Measurements from ENCODE around the gene DPH3. TPM values are rescaled to one million over a fixed set of nuclear protein-coding genes. Genes with fewer than 3 reads are reported as not detected.
"Not testable (repeated sequence)": the region's sequence is repeated elsewhere in the genome, so short reads cannot be mapped to it uniquely, and the experiment has no call there.

DPH3 gene
- 10 to 100 TPM; 16.7 to 19.8 TPM for total RNA-seq

DNA sequence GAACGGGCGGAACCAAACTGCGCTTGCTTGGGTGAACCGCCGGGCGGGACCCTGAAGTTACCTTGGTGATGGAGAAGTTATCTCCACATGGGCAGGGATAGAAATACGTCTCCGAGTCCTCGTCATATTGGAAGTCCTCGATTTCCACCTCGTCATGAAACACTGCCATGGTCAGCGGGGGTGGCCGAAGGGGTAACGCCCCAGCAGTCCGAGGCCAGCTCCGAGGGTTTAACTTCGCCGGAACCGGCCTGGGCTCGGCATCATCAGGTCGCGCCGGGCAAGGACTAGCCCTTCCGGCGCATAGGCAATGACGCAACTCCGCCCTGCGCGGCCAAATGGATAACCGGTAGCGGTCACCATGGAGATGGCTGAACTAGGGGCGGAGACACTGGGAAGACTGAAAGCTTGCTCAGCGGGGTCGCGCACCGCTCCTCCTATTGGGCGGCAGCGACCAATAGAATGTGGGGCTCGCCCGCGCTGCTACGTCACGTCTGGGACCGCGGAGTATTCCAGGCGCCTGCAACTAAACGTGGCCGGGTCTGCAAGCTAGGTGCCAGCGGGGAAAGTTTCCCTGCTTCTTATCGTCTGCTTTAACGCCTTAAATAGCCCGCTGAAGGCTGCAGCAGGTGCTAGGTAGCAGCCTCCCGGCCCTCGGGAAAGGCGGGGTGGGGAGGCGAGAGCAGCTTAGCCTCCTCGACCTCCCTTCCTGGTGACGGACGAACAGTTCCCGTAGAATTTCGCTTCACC is at the start of gene DPH3, which contains the start of gene OXNAD1:
Gene DPH3 (minus strand): TSS at position 236 of the 747 bp plus-strand sequence. CDS start 67 bp downstream, at position 169.
Gene OXNAD1 (plus strand): TSS at position 505 of the 747 bp plus-strand sequence. CDS start 5,741 bp downstream, outside the sequence.
- no peaks in the 10 kb centered on the region for H3K9me3 Mint-ChIP-seq
- DNase-seq, result peak; percentile 99
- peak within 1 kb of the TSS; percentile 96 for H3K4me3 Mint-ChIP-seq
- H3K4me1 Mint-ChIP-seq, result peaks cover 42% of the 10 kb centered on the region
- no peaks in the 10 kb centered on the region for H3K27me3 Mint-ChIP-seq
- POLR2A ChIA-PET, result interaction anchor here (0.9 to 3.4 kb wide), 25 partner anchors 9 to 1478 kb away, joined by 3 to 26 read pairs (median 4); partner anchors contain the start of genes CAPN7, NR2C2, PLCL2 and RFTN1
- CTCF ChIA-PET, result interaction anchor here (0.6 to 7.8 kb wide), 16 partner anchors 9 to 1664 kb away, joined by 3 to 75 read pairs (median 6); no protein-coding TSS in a partner anchor
- peaks cover 11% of the 10 kb centered on the region for H3K36me3 Mint-ChIP-seq (ENCODE audit: low read depth)
- peak within 1 kb of the TSS; percentile 93 for H3K27ac Mint-ChIP-seq

DNA sequence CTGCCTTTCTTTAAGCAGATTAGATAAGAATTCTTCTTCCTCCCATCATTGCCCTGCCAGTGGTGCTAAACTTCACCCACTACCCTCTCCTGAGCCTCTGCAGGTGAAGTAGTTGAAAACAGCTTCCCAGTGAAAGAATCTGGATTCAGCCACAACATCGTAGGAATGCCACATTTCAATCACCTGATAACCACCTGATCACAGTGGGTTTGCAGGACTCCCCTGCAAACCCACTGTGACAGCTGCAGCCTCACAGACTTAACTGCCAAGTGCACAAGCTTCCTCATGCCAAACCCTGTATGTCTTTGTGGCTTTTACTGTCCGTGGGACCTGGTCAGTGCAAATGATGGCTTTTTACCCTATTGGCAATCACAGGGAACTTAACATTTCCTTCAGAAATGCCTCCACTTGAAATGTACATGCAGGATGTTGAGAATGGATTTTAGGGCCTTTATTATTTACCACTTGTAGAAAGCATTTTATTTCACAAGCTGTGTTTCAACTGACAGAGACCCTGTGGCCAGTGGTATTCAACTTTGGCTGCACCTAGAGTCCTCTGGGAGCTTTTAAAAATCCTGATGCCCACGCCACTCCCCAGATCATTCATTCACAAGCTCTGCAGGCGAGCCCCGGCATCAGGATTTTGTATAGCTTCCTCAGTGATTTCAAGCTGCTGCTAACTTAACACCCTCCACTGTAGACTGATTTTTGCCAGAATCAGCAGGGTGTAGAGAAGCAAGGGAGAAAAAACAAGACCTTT is 49.3 kb upstream of the DPH3 start:
- Mint-ChIP-seq H3K9me3 (no peaks in the 10 kb centered on the region), H3K27ac (peak overlapping the region; percentile 23), H3K27me3 (no peaks in the 10 kb centered on the region), H3K4me3 (no peak overlapping the region), H3K36me3 (ENCODE audit: low read depth) (peaks cover 74% of the 10 kb centered on the region), H3K4me1 (peaks cover 90% of the 10 kb centered on the region)
- ChIA-PET POLR2A (interaction anchor here (1.0 to 4.2 kb wide), 7 partner anchors 10 to 198 kb away, joined by 3 to 29 read pairs (median 8); no protein-coding TSS in a partner anchor), CTCF (interaction anchor here (1.2 to 11.3 kb wide), 4 partner anchors 9 to 48 kb away, joined by 3 to 163 read pairs (median 24); partner anchors contain the start of genes DPH3 and OXNAD1)
- no peak for DNase-seq

DNA sequence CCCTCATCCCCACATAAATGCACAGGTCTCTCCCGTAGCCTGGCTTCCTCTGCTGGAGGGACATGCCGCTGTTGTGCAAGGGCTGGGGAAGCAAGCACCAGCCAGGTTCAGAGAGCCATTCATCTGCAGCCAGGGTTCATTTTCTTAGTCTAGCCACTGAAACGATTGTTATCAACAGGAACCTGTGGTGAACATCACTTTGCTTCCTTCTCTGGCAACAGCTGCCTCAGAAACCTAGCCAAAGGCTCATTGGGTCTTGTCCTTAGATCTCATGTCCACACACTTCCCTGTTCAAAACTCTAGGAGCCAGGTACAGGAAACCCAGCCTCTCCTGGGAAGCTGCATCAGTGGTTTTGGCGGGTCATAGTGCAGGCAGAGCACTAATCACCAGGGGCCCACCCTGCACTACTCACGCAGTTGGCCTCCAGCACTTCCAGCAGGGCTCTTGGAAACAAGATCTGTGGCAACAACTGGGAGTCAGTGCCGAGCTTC is 47.3 kb upstream of the DPH3 start:
- no peaks in the 10 kb centered on the region for H3K9me3 Mint-ChIP-seq
- CTCF ChIA-PET, result interaction anchor here (0.6 to 11.3 kb wide), 5 partner anchors 17 to 529 kb away, joined by 3 to 163 read pairs (median 5); partner anchors contain the start of genes DPH3 and OXNAD1
- POLR2A ChIA-PET, result interaction anchor here (0.8 to 4.2 kb wide), 12 partner anchors 8 to 530 kb away, joined by 3 to 29 read pairs (median 4); partner anchors contain the start of genes DPH3 and OXNAD1
- H3K4me1 Mint-ChIP-seq, result peaks cover 87% of the 10 kb centered on the region
- peak overlapping the region; percentile 87 for H3K27ac Mint-ChIP-seq
- peak; percentile 71 for DNase-seq
- peaks cover 72% of the 10 kb centered on the region for H3K36me3 Mint-ChIP-seq (ENCODE audit: low read depth)
- no peaks in the 10 kb centered on the region for H3K27me3 Mint-ChIP-seq
- peak overlapping the region; percentile 54 for H3K4me3 Mint-ChIP-seq

DNA sequence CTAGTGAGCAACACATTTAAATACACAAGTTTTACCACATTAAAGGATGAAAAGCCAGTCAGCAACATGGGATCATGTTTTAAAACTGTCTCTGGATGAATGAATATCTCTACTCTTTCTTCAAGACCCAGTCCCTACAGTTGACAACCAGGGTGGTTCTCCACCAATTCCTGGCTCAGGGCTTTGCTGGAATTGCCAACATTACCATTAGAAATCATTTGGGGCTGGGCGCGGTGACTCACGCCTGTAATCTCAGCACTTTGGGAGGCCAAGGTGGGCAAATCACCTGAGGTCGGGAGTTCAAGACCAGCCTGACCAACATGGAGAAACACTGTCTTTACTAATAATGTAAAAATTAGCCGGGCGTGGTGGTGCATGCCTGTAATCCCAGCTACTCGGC is 45.7 kb upstream of the DPH3 start:
- POLR2A ChIA-PET, H3K9me3 Mint-ChIP-seq, DNase-seq, H3K27me3 Mint-ChIP-seq, H3K4me3 Mint-ChIP-seq: not testable (repeated sequence)
- H3K36me3 Mint-ChIP-seq (ENCODE audit: low read depth), result peaks cover 72% of the 10 kb centered on the region
- CTCF ChIA-PET, result interaction anchor here (11.3 kb wide), 1 partner anchor 20 kb away, joined by 163 read pairs; no protein-coding TSS in a partner anchor
- peaks cover 88% of the 10 kb centered on the region for H3K4me1 Mint-ChIP-seq
- H3K27ac Mint-ChIP-seq, result peak overlapping the region; percentile 96

DNA sequence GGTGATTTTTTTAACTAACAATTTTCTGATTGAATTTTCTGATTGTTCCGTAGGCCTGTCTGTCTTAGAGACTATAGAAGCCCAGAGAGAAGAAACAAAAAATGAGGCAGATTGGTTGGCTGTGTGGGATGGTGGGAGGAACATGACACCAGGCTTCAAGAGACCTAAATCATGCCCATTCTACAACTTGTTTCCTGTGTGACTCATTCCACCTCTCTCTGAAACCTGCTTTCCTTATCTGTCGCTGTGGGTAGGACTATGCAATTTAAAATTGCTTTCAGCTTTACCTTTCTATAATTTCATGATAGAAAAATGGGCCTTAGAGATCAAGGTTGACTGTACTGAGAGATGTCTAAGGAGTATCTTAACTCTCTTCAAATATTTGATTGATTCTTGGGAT is 44.8 kb upstream of the DPH3 start:
- H3K36me3 Mint-ChIP-seq (ENCODE audit: low read depth), result peaks cover 76% of the 10 kb centered on the region
- peak; percentile 65 for DNase-seq
- H3K9me3 Mint-ChIP-seq, result no peaks in the 10 kb centered on the region
- no peaks in the 10 kb centered on the region for H3K27me3 Mint-ChIP-seq
- H3K4me3 Mint-ChIP-seq, result peak overlapping the region; percentile 63
- ChIA-PET CTCF (interaction anchor here (1.0 kb wide), 1 partner anchor 21 kb away, joined by 3 read pairs; no protein-coding TSS in a partner anchor), POLR2A (interaction anchor here (1.7 kb wide), 1 partner anchor 9 kb away, joined by 7 read pairs; no protein-coding TSS in a partner anchor)
- peaks cover 91% of the 10 kb centered on the region for H3K4me1 Mint-ChIP-seq
- peak overlapping the region; percentile 96 for H3K27ac Mint-ChIP-seq

DNA sequence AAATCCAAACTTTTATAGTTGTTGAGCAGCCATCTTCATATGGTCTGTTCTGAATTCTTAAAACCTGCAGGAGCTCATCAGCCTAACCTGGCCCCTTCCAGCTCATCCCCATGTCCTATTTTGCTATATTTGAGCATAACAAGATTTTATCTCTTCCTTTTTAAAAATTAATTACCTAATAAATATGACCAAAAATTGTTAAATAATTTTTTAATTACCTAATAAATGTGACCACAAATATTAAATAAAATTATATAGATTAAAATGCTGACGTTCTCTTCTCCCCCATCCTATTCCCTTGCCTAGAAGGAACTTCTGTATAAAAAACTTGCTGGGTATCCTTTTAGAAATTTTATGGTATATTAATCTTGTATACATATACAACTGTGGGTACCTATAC is 44.0 kb upstream of the DPH3 start:
- Mint-ChIP-seq H3K36me3 (ENCODE audit: low read depth) (peaks cover 79% of the 10 kb centered on the region), H3K27me3 (no peaks in the 10 kb centered on the region), H3K4me1 (peaks cover 89% of the 10 kb centered on the region), H3K4me3 (no peak overlapping the region), H3K9me3 (no peaks in the 10 kb centered on the region), H3K27ac (peak overlapping the region; percentile 6)
- no peak for DNase-seq
- ChIA-PET CTCF (interaction anchor here (3.5 kb wide), 1 partner anchor 19 kb away, joined by 32 read pairs; no protein-coding TSS in a partner anchor), POLR2A (interaction anchor here (1.0 to 2.4 kb wide), 4 partner anchors 8 to 54 kb away, joined by 3 to 14 read pairs (median 6); no protein-coding TSS in a partner anchor)

DNA sequence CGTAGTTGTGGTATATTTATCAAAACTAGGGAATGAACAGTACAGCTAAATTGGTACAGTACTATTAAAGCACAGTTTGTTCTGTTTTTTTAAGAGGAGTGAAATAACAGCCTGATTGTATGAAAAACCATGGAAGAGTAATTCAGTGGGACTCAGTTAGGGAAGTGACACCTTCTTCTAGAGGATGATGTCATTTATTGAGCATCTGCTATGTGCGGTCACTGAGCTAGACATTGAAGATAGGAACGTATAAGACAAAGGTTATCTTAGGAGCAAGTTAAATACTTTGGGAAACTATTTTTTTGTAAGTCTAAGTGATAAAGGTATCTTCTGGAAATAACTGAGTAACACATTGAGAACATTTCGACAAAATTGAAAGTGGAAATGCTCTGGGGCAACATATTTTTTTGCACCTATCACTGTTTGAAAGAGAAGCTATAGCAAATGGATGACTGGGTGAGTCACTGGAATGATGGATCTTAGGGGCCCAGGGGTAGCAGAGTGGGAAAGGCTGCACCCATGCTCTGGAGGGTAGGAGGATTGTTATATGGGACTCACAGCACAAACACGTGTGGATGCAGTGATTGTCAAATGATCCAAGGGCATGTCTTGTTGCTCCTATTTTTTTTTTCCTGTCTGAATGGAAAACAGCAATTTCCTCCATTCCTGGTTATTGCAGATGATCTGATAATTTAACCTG is 43.2 kb upstream of the DPH3 start:
- CTCF ChIA-PET, result interaction anchor here (3.5 kb wide), 1 partner anchor 18 kb away, joined by 32 read pairs; no protein-coding TSS in a partner anchor
- POLR2A ChIA-PET, result interaction anchor here (1.0 to 2.4 kb wide), 3 partner anchors 18 to 53 kb away, joined by 3 to 14 read pairs (median 5); no protein-coding TSS in a partner anchor
- no peaks in the 10 kb centered on the region for H3K9me3 Mint-ChIP-seq
- H3K27me3 Mint-ChIP-seq, result no peaks in the 10 kb centered on the region
- no peak overlapping the region for H3K4me3 Mint-ChIP-seq
- peaks cover 89% of the 10 kb centered on the region for H3K4me1 Mint-ChIP-seq
- H3K36me3 Mint-ChIP-seq (ENCODE audit: low read depth), result peaks cover 78% of the 10 kb centered on the region
- no peak for DNase-seq
- H3K27ac Mint-ChIP-seq, result peak overlapping the region; percentile 51

DNA sequence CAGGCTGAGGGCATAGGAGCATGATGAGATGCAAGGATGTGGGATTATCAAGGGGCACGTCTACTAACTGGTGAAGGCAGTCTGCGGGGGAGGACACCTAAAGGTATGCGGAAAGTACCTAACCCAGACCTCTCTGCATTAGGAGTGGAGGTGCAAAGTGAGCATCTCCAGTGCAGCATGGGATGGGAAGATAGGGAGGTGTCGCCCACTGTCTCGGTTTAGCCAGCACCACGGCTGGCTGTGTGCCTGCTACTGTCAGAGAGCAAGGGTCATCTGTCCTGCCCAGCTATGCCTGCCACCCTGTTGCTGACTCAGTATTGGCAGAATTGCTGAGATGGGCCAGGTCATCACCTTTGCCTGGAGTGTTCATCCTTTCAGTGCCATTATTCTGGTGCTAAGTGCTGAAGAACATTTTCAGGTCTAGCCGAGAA is 40.4 kb upstream of the DPH3 start:
- ChIA-PET POLR2A (interaction anchor here (1.0 to 3.4 kb wide), 6 partner anchors 9 to 207 kb away, joined by 3 to 24 read pairs (median 6); partner anchors contain the start of genes DPH3 and OXNAD1), CTCF (interaction anchor here (1.1 to 2.2 kb wide), 5 partner anchors 10 to 37 kb away, joined by 3 to 11 read pairs (median 5); no protein-coding TSS in a partner anchor)
- Mint-ChIP-seq H3K27ac (peak overlapping the region; percentile 58), H3K9me3 (no peaks in the 10 kb centered on the region), H3K36me3 (ENCODE audit: low read depth) (peaks cover 83% of the 10 kb centered on the region), H3K4me1 (peaks cover 94% of the 10 kb centered on the region), H3K4me3 (no peak overlapping the region), H3K27me3 (no peaks in the 10 kb centered on the region)
- peak; percentile 36 for DNase-seq

DNA sequence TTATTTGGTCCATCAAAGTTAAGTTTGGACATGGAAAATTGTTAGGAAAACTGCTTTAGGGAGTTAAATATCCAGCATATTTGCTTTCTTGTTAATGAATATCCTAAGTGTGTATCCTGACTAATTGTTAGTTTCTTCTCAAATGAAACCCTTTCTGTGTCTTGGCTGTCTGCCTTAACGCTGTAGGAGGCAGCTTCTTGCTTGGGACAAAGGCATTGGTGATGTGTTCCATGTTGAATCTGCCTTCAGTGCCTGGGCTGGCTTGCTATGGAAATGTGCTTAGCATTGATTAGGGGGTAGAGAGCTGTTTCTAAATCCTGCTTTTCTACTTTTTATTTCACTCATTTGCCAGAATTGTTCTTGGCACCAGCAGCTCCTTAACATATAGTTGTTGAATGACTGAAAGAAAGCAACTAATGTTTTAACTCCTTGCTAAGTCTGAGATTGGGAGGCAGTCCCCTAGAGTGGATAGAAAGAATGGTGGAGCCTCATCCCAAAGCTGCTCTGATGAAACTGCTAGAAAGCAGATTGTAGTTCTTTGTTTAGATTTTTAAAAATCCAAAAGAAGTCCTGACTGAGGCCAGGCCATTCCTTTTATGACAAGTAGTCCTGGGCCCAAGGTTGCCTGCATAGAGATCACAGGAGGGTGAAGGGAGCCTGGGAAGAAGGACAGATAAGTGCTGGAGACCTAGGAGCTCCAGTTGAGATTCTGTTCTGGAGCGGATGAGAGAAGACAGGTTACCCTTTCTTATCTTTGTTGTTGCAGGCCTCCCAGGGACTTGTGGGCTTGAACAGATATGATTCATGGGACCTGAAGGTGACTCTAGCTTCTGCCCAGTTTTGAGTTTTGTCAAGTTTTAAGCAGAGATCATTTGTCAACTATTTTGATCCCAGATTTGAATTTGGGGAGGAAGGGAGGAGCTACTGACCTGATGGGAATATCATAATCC is 39.6 kb upstream of the DPH3 start:
- H3K27ac Mint-ChIP-seq, result peak overlapping the region; percentile 58
- no peaks in the 10 kb centered on the region for H3K9me3 Mint-ChIP-seq
- peaks cover 82% of the 10 kb centered on the region for H3K36me3 Mint-ChIP-seq (ENCODE audit: low read depth)
- H3K4me1 Mint-ChIP-seq, result peaks cover 94% of the 10 kb centered on the region
- DNase-seq, result no peak
- H3K4me3 Mint-ChIP-seq, result peak overlapping the region; percentile 0
- no peaks in the 10 kb centered on the region for H3K27me3 Mint-ChIP-seq
- POLR2A ChIA-PET, result interaction anchor here (1.0 to 3.4 kb wide), 7 partner anchors 8 to 207 kb away, joined by 3 to 24 read pairs (median 7); partner anchors contain the start of genes DPH3 and OXNAD1
- CTCF ChIA-PET, result interaction anchor here (0.8 to 2.2 kb wide), 6 partner anchors 9 to 36 kb away, joined by 3 to 11 read pairs (median 4); no protein-coding TSS in a partner anchor

DNA sequence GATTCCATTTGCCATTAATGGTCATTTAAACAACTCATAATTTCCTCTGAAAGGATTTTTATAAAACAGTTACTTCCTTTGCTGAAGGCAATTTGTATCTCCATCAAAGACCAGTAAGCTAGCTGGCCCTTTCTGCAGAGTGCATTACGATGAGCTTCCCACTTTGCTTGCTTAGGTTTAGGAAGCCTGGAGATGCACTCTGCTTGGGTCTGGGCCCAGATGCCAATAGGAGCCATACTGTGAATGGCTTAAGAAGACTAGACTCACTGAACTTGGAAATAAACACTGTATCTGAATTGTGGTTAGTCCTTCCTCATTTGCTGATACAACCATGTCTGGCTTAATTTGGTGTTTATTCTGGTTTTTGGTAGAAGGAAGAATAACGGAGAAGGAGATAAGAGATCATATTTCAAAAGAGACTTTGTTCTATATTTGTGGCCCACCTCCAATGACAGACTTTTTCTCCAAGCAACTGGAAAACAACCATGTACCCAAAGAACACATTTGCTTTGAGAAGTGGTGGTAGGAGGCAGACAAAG is 38.4 kb upstream of the DPH3 start:
- no peaks in the 10 kb centered on the region for H3K27me3 Mint-ChIP-seq
- DNase-seq, result no peak
- CTCF ChIA-PET, result interaction anchor here (0.8 kb wide), 1 partner anchor 13 kb away, joined by 4 read pairs; no protein-coding TSS in a partner anchor
- peak overlapping the region; percentile 30 for H3K27ac Mint-ChIP-seq
- POLR2A ChIA-PET, result interaction anchor here (1.1 to 3.4 kb wide), 5 partner anchors 11 to 539 kb away, joined by 3 to 24 read pairs (median 7); partner anchors contain the start of genes DPH3 and OXNAD1
- no peak overlapping the region for H3K4me3 Mint-ChIP-seq
- H3K9me3 Mint-ChIP-seq, result no peaks in the 10 kb centered on the region
- peaks cover 85% of the 10 kb centered on the region for H3K36me3 Mint-ChIP-seq (ENCODE audit: low read depth)
- peaks cover 96% of the 10 kb centered on the region for H3K4me1 Mint-ChIP-seq

Measured in activated CD4-positive, alpha-beta memory T cell treated with anti-CD3 and anti-CD28 coated beads, Interleukin-2, amount 10 ng/mL, durations not matched to agents 7 days and 5 days (primary cell).